Upper lobe of left lung (tissue), 4 donors: ENCODE data around the gene GPR171.
"Not testable (repeated sequence)": the region's sequence is repeated elsewhere in the genome, so short reads cannot be mapped to it uniquely, and the experiment has no call there.

Source experiments
- CTCF ChIP-seq, 6 experiments: fragments of 450-650 bp in 4 of 6; fragments of 200-600 bp in 2 of 6; sonication (generic) in 2 of 6; IDR thresholded peaks; one replicate each; pipeline ENCODE4 v1.5.1; 2016 to 2019; ENCODE audit warnings: antibody characterized with exemption in 6 of 6
- EP300 ChIP-seq, 4 donors: sonication (generic); formaldehyde crosslinking; IDR thresholded peaks; one replicate each; pipeline ENCODE4 v1.5.1; 2017; ENCODE audit warnings: antibody characterized with exemption in 4 of 4, control low read depth in 2 of 4
- POLR2A ChIP-seq, 4 donors: fragments of 450-650 bp; IDR thresholded peaks; one replicate each; pipeline ENCODE4 v1.5.1; 2016 to 2017; ENCODE audit warnings: antibody characterized with exemption in 4 of 4, mild to moderate bottlenecking in 2 of 4
- POLR2AphosphoS5 ChIP-seq, 2 donors: sonication (generic); formaldehyde crosslinking; IDR thresholded peaks; one replicate each; pipeline ENCODE4 v1.5.1; 2017; ENCODE audit warnings: antibody characterized with exemption in 2 of 2

- TF ChIP-seq CTCF, POLR2A, POLR2AphosphoS5, EP300 (IDR thresholded peaks at IDR 0.05): not testable (repeated sequence)
These were observed 39.0 kb upstream of the GPR171 start for GRCh38 chr3:151242006-151242405.
